ENCODE data around the gene FOLR2. TPM values are rescaled to one million over a fixed set of nuclear protein-coding genes. Genes with fewer than 3 reads are reported as not detected.
A peak's percentile ranks its signal among the peaks of the same experiment; 100 is the strongest.

FOLR2 gene
- total RNA-seq, 1 donor from 2014 or later, result not detected

GRCh38 chr11:72244060-72244360, 27.4 kb downstream of the FOLR2 start, which contains the start of gene PHOX2A:
TSS of gene PHOX2A (minus strand) at chr11:72244176. CDS start at chr11:72244004, 172 bp downstream.
- TF ChIP-seq CTCF (conservative IDR thresholded peaks at IDR 0.05), result no peak
- H3K27ac Mint-ChIP-seq (ENCODE audit: unreplicated experiment), result no peak within 1 kb of the TSS

GRCh38 chr11:72244361-72245262, 28.0 kb downstream of the FOLR2 start:
- DNase-seq (ENCODE audit: low read depth, low spot score), result no peak
- H3K9me3 Mint-ChIP-seq, result no peaks in the 10 kb centered on the region
- peaks cover 16% of the 10 kb centered on the region for H3K4me1 Mint-ChIP-seq
- H3K4me3 Mint-ChIP-seq, result peak overlapping the region; percentile 81
- no peak overlapping the region for H3K27ac Mint-ChIP-seq (ENCODE audit: unreplicated experiment)
- peaks cover 45% of the 10 kb centered on the region for H3K27me3 Mint-ChIP-seq (ENCODE audit: low read depth)
- TF ChIP-seq CTCF (conservative IDR thresholded peaks at IDR 0.05), result no peak
- peaks cover 13% of the 10 kb centered on the region for H3K36me3 Mint-ChIP-seq (ENCODE audit: low read depth)

More at GRCh38 chr11:72244060-72244360, 27.4 kb downstream of the FOLR2 start, which contains the start of gene PHOX2A:
- Mint-ChIP-seq H3K4me3 (peak within 1 kb of the TSS; percentile 81), H3K27me3 (ENCODE audit: low read depth) (peaks cover 49% of the 10 kb centered on the region), H3K4me1 (peaks cover 22% of the 10 kb centered on the region), H3K9me3 (no peaks in the 10 kb centered on the region), H3K36me3 (ENCODE audit: low read depth) (peaks cover 13% of the 10 kb centered on the region)
- peak; percentile 28 for DNase-seq (ENCODE audit: low read depth, low spot score)

GRCh38 chr11:72245263-72245816, 28.7 kb downstream of the FOLR2 start:
- no peak for TF ChIP-seq CTCF (conservative IDR thresholded peaks at IDR 0.05)
- no peak overlapping the region for H3K4me3 Mint-ChIP-seq
- peaks cover 14% of the 10 kb centered on the region for H3K4me1 Mint-ChIP-seq
- peaks cover 44% of the 10 kb centered on the region for H3K27me3 Mint-ChIP-seq (ENCODE audit: low read depth)
- no peaks in the 10 kb centered on the region for H3K9me3 Mint-ChIP-seq
- DNase-seq (ENCODE audit: low read depth, low spot score), result no peak
- H3K36me3 Mint-ChIP-seq (ENCODE audit: low read depth), result peaks cover 12% of the 10 kb centered on the region
- H3K27ac Mint-ChIP-seq (ENCODE audit: unreplicated experiment), result no peak overlapping the region

- no peak overlapping the region for H3K27ac Mint-ChIP-seq (ENCODE audit: unreplicated experiment)
- H3K9me3 Mint-ChIP-seq, result no peaks in the 10 kb centered on the region
- no peak for TF ChIP-seq CTCF (conservative IDR thresholded peaks at IDR 0.05)
- H3K4me1 Mint-ChIP-seq, result peaks cover 12% of the 10 kb centered on the region
- DNase-seq (ENCODE audit: low read depth, low spot score), result no peak
- no peak overlapping the region for H3K4me3 Mint-ChIP-seq
- H3K36me3 Mint-ChIP-seq (ENCODE audit: low read depth), result peaks cover 3% of the 10 kb centered on the region
- H3K27me3 Mint-ChIP-seq (ENCODE audit: low read depth), result peaks cover 25% of the 10 kb centered on the region
These were observed 31.0 kb downstream of the FOLR2 start for GRCh38 chr11:72247584-72247983.

- no peak for DNase-seq (ENCODE audit: low read depth, low spot score)
- Mint-ChIP-seq H3K4me3 (no peak overlapping the region), H3K4me1 (peaks cover under 1% of the 10 kb centered on the region), H3K27ac (ENCODE audit: unreplicated experiment) (no peak overlapping the region), H3K27me3 (ENCODE audit: low read depth) (peaks cover 17% of the 10 kb centered on the region), H3K9me3 (peaks cover 4% of the 10 kb centered on the region), H3K36me3 (ENCODE audit: low read depth) (peaks cover 3% of the 10 kb centered on the region)
- no peak for TF ChIP-seq CTCF (conservative IDR thresholded peaks at IDR 0.05)
These were observed 33.4 kb downstream of the FOLR2 start for GRCh38 chr11:72249961-72250360.

Measured in neural crest cell (in vitro differentiated cells).